Stimulated activated CD4-positive, alpha-beta T cell treated with anti-CD3 and anti-CD28 coated beads, Interleukin-12 subunit alpha, Interleukin-12 subunit beta, amount 100 ng/mL, for 24 hours (primary cell): ENCODE results near the gene BRCC3.

Experiments used
- DNase-seq, 2 experiments: peaks; one replicate each; pipeline ENCODE4 v3.0.0-alpha.2; 2020; ENCODE audit warnings: low read depth in 2 of 2

BRCC3 gene

DNA sequence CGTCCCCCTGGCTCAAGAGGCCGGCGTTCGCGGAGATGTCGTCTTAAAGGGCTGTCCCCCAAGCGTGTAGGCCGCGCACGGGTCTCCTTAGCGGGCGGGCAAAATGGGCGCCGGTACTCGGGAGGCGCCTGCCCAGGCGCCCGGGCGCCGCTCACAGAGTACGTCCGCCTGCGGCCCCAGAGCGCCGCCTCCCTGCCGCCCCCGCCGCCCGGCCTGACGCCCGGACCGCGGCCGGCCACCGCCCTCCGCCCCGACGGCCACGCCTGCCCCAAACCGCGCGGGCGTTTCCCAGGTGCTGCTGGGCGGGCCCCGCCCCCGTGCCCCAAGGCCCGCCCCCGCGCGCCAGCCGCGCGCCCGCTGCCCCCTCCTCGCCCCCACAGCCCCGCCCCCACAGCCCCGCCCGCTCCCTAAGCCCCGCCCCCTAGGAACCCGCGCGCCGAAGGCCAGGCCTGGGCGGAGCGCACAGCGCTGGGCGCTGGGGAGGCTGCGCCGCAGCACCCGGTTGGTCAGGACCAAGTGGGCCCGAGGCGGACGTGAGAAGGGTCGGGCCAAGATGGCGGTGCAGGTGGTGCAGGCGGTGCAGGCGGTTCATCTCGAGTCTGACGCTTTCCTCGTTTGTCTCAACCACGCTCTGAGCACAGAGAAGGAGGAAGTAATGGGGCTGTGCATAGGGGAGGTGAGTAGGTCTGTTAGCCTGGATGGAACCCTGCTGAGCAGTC lies at the start of gene BRCC3, which contains the start of the genes CMC4 and MTCP1:
BRCC3 (plus strand) TSS at position 534 of the 719 bp plus-strand sequence; CDS start at position 554, 20 bp downstream.
CMC4 (minus strand) TSS at position 162 of the 719 bp plus-strand sequence. CDS start 7,113 bp downstream, outside the sequence.
MTCP1 (minus strand) TSS at position 162 of the 719 bp plus-strand sequence. CDS start 5,126 bp downstream, outside the sequence.
- peak; percentile 52 to 61 for DNase-seq

DNA sequence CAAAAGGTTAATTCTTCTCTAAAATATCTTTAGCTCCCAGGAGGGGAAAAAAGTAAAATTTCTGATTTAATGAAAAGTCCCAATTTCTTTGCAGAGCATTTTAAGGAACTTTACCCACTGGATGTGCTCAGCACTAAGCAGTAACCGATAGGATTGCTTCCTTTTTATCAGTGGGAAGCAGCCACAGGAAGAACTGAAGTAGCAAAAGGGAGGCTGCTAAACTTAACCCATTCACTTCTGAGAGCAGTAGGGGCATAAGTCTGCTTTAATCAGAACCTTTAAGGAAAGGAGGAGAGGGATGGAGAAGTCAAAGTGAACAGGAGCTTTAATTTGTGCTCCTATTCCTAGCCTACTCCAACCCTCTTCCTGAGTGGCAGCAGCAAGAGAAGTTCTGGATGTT lies 48.7 kb upstream of the BRCC3 start, which contains the start of gene F8:
F8 (minus strand) TSS at position 139 of the 400 bp plus-strand sequence. CDS start 171 bp downstream, outside the sequence.
- DNase-seq, result no peak

- no peak for DNase-seq
Measured at GRCh38 chrX:155023907-155024833, 47.1 kb upstream of the BRCC3 start.

- no peak for DNase-seq
Measured at GRCh38 chrX:155026420-155026726, 44.9 kb upstream of the BRCC3 start.

DNA sequence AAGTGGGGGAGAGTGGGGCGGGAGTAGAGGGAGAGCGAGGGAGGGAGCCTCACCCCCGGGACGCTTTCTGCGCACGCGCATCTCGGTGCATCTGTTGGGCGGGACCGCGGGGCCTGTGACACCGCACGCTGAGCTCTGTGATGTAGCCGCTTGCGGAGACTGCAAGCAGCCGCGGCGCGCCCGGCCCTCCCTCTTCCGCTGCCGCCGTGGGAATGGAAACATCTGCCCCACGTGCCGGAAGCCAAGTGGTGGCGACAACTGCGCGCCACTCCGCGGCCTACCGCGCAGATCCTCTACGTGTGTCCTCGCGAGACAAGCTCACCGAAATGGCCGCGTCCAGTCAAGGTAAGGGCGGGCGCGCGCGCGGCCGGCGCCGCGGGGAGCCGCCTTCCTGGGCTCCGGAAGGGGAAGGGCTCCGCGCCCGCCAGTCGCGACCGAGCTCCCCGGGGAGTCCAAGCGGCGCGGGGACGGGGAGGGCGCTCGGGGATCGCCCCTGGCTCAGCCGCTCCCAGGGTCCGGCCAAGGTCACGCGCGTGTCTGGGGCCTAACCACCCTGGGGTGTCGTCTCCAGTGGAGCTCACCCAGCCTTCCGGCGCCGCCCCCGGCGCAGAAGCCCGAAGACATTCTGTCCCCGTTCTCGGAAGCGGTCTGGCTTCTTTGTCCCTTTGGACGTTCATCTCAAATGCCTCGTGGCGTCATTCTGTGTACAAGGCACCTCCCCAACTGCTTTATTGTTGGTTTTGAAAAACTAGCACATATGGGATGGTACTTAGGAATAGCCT lies 44.4 kb upstream of the BRCC3 start, which contains the start of gene FUNDC2:
FUNDC2 (plus strand) TSS at position 118 of the 782 bp plus-strand sequence; CDS start at position 213, 95 bp downstream.
- DNase-seq, result peak; percentile 82 to 86

DNA sequence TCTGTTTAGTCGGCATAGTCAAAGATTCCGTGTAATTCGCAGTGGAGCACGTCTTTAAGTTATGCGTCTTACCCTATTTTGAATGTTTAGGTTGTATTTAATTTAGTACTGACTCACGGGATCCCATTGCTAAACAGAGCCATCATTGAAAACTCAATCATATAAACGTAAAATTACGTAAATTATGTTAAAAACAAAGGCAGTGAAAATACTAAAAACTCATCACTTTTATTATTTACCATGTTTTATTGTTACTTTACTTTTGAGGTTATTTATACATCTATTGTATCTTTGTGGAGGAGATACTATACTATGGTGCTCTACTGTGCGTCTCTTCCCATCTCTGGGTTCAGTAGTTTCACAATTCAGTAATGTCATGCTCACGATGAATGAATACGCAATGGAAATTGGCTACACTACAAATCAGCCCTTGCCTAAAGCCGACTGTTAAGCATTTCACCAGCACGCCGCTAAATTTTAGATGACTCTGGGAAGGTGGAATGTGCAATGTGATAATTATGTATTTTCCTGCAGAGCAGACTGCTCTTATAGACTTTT lies 43.7 kb upstream of the BRCC3 start:
- no peak for DNase-seq

DNA sequence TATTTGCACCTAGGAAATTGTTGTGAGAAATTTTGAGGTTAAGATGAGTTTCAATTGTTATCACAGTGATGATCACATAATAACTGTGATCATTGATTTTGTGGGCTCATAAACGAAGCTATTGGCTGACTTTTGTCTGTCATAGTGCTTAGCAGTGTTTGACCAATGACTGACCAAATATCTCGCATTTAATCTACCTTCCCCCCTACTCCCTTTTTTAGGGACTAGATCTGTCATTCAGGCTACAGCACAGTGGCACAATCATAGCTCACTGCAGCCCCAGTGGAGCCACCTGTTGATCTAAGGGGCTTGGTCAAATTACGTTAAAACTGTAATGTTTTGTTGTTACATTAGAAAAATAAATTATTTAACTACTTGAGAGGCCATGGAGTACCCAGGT lies 43.2 kb upstream of the BRCC3 start:
- no peak for DNase-seq

DNA sequence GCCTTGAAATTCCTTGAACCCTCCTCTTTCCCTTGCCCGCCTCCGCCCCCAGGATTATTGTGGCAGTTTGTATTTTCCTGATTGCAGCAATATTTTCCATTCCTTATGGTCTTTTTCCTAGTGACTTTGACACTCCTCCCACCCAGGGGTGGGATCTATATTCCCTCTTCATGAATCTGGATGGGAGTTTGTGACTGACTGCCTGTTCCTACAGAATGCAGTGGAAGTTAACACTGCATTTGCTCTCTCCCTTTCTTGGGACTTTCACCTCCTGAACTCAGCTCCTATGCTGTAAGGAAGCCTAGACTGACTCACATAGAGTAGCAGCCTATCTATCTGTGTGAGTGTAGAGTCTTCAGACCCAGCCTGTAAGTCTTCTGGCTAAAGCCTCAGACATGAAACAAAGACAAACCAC lies 42.4 kb upstream of the BRCC3 start:
- no peak for DNase-seq

DNA sequence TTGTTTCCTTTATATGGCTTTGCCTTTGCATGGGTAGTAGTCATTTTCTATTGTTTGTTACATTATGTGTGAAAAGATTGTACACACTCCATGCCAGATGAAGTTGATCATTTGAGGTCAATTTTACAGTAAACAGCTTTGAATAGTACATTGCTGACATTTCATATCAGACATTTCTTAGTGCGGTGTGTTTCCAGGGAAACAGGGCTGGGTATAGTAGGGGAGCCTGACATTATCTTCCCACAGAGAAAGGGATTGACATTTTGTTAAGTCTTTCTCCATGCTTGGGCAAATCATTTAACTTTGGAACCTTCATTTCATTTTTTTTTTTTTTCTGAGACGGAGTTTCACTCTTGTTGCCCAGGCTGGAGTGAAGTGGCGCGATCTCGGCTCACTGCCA lies 39.7 kb upstream of the BRCC3 start:
- DNase-seq, result no peak

GRCh38 chrX:155035688-155036087 lies 35.6 kb upstream of the BRCC3 start:
- DNase-seq, result no peak

GRCh38 chrX:155046129-155046810 lies 25.0 kb upstream of the BRCC3 start:
- no peak for DNase-seq

DNA sequence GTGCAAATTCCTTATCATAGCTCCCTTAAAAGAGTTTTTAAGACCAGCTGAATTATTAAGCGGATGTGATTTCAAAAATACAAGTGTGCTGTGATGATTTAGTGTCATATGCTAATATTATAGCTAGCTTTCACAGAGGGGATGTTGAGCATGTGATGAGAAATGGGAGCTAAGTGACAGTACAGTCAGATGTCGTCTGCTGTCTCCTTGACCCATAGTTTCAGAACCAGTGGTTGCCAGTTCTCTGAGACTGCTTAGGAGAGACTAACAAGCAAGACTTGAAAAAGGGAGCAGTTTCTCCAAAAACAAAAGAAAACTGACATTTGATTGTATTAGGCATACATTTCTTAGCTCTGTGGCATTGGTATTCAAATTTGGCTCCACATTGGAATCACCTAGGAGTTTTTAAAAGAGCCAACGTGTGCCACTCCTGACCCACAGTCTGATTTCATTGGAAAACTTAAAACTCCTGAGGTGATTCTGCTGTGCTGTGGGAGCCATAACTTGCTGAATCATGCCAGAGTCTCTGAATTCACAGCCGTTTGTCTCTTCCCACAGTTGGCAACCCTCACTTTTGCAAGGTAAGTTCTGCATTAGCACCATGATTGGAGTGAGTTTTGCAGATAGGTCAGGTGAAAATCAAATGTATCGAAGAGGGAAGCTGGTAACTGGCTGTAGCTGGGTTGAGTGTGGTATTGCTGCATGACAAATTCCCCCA lies 24.3 kb upstream of the BRCC3 start:
- no peak for DNase-seq

- DNase-seq, result no peak
Measured at GRCh38 chrX:155048977-155049619, 22.2 kb upstream of the BRCC3 start.

DNA sequence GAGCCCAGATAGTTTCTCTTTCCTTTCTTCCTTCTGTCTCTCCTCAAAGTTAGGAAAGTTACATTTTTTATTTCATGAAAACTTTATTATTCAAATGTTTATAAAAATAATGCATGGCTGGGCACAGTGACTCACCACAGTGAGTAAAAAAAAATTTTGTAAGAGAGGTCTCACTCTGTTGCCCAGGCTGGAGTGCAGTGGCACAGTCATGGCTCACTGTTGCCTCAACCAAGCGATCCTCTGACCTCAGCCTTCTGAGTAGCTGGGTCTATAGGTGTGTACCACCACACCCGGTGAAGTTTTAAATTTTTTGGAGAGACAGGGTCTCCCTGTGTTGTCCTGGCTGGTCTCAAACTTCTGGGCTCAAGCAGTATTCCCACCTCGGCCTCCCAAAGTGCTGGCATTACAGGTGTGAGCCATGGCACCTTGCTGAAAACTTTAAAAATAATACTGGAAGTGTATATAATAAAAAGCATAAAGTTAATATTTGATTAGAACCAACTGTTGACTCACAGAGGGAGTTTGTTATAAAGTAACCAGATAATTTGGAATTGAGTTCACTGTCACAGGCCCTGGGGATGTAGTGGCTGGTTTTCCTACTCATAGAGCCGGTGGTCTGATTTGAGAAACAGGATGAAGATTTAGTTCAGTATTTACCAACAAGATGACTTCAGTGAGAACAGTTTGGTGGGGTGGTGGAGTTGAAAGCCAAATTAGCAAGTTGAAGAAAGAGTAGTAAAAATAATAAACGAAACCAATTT lies 18.4 kb upstream of the BRCC3 start:
- no peak for DNase-seq

DNA sequence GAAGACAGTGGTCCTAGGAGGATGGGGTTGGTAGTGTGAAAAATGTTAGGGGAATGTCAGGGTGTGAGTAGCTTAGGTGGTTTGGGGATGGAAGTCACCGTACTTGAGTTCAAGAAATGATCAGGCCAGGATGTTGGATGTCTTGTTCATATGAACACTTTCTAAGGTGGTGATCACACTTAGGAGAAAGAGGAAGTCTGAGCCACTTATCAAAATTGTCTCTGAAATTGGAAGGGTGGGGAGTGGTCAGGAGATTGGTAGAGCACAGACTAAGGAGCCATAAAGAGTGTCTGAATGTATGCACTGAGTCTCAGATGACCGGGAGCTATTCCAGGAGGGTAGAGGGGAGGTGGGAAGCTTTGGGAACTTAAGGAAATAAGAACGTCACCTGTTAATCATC lies 17.7 kb upstream of the BRCC3 start:
- DNase-seq, result no peak

- DNase-seq, result no peak
Measured at GRCh38 chrX:155054255-155054654, 17.1 kb upstream of the BRCC3 start.

DNA sequence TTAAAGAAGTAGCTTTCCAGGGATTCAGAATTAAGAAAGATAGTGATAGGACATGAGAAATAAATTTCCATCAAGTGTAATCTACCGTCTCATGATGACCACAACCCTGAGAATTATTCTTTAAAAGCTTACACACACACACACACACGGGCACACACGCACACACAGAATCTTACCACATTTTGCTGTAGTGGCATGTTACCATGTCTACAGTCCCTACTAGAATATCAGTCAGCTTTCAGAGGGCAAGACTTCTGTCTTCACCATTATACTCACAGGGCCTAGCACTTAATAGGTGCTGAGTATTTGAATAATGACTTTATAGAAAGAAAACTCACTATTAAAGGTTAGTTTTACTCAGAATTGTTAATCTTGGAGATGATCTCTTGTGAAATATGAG lies 15.8 kb upstream of the BRCC3 start:
- no peak for DNase-seq

GRCh38 chrX:155056471-155056870 lies 14.8 kb upstream of the BRCC3 start:
- no peak for DNase-seq
